HG03066 (cell line): ENCODE data around the gene LGI2.
"Not testable (repeated sequence)": the region's sequence is repeated elsewhere in the genome, so short reads cannot be mapped to it uniquely, and the experiment has no call there.

ENCODE experiments used
- ATAC-seq: cut with Tn5 transposase; IDR thresholded peaks from one replicate; pipeline ENCODE4 v1.9.1; 2021; ENCODE audit warnings: low read depth; ENCODE audit not compliant: unreplicated experiment

LGI2 gene

DNA sequence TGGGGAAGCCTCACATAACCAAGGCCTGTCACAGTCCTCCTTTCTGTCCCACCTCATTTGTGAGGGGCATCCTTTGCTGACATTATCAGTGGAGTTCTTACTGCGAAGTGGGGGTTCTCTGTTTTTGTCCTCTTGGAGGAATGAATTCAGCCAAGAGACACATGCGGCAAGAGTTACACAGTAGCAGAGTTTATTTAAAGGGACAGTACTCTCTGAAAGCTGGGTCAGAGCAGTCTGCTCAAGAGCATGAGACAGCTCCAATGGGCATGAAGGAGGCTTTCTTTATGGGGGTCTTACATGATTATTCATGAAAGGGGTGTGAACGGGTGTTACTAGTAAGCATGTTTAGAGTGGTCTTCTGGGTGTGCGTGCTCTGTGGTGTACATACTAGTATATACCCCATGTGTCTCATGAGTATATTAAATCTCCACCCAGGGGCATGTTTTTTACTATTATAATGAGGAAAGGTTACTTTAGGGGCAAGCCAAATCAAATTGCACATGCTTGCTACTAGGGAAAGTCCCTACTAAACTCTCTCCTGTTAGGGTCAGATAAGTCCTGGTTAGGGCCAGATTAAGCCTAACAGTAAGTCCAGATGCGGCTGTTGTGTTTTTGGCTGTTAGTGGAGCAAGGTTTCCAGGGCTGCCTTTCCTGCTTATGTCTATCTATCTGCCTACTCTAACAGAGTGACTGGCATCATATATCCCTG is 19.8 kb upstream of the LGI2 start:
- ATAC-seq, result no peak

DNA sequence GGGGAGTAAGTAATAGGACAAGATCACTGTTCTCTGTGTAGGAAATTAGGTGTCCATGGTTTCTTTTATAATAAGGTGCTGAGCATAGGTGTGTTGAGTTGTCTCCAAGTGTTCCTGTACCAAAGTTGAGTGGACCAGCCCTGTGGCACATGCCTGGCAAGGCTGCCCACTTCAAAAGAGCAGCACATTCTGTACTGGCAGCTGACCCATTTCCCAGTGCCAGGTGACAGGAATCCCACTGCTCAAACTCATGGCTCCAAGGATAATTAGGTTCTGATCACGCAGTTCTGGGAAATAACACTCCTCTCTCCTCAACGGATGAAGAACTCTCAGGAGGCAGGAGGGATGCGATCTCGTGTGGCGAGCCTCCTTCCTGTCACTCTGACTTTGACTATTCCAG is 12.8 kb upstream of the LGI2 start:
- ATAC-seq, result no peak

DNA sequence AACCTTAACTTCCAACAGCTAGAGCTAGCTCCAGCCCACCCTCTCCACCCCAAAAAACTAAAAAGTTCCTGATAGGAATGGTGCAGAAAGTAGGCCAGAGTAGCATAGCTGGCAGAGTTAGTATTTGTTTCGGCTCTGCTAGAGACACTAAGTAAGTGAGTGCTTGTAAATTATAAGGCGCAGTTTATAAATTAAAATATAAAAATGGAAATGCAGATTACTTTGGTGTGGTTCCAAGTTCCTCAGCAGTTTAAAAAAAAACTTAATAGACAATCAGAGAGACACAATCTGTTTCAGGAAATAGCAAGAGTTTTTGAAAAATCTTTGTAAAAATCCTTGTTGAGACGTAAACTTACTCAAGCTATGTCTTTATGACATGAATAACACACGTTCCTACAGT is 2.8 kb upstream of the LGI2 start:
- no peak for ATAC-seq

DNA sequence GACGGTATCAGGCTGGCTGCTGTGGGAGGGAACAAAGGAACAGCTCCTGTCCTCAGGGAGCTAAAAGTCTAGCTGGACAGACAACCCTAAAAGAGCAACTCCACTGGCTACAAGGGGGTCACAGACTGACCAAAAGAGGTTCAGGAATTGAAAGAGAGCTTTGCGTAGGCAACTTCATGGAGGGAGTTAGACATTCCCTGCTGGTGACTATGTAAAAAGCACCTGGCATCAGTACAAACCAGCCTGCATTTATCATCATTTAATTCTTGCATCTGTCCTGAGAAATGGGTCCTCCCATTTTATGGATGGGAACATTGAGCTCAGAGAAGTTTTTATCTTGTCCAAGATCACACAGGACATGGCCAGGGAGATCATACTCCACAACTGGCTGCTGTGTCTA is 1.4 kb upstream of the LGI2 start:
- no peak for ATAC-seq

DNA sequence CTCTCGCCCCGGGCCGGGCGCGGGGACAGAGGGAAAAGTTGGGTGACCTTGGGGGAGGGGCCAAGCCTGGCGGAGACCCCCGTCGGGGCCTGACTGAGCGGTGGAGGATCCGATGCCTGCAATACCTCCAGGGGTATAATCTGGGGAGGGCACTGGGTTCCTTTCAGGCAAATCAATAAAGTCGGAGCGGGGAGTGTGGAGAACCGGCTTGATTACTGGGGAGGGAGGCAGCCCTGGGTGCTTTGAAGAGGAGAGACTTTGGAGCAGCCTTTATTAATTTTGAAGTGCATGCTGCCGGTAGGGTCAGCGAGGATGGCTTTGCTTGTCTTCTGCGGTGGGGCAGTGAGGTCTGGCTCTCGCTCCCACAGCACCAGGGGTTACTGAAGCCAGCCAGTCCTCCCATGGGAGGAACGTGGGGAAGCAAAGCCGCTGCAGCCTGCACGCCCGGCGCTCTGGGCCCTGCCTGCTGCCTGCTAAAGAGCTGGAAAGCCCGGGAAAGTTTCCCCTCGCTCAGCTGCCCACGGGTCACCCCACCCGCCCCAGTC is 403 bp upstream of the LGI2 start:
- ATAC-seq, result no peak

DNA sequence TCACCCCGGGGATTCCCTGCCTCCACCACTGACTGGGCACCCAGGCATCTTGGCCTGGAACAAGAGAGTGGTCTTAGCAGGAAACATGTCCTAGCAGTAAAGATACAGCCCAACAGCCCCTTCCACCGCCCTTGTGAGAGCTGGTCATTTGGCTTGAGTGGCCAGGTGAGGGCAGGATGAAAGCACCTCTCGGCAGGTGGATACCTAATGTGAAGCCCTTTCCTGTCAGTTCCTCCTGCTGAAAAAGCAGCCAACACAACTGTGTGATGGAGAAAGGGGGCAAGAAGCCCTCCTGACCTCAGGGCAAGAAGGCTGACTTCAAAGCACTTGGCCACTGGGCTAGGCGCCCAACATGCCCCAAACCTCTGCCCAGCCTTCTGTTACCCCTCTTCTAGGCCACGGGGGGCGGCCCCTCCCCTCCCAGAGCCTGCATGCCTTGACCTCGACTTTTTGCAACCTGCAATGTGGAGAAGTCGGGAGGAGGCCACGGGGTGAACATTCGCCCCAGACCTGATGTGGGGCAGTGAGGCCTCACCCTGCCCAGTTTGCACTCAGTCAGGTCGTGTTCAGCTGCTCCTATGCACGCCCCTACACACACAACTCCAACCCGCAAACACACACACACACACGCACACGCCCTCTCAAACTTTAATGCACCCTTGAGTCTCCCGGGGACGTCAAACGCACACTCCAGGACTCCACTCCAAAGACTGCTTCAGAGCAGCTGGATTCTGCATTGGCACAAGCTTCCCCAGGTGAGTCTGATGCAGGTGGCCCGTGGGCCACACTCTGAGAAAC is 1.1 kb downstream of the LGI2 start:
- no peak for ATAC-seq

DNA sequence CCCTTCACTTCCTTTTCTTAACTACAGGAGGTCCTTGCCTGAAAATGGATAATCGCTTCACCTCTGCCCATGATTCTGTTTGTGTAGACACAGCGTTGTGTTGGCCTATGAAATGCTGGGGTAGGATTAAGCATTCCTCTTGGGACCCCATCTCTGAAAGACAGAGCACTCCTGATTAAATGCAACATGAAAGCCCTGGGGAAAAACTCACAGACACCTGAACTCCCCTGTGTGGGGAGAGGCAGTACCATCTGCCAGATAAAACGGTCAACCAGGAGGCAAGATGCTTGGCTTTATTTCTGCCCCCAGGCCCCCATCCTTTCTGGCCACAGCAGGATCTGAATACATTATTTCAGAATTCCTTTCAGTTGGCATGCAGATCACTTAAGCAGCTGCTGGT is 1.9 kb downstream of the LGI2 start:
- no peak for ATAC-seq

DNA sequence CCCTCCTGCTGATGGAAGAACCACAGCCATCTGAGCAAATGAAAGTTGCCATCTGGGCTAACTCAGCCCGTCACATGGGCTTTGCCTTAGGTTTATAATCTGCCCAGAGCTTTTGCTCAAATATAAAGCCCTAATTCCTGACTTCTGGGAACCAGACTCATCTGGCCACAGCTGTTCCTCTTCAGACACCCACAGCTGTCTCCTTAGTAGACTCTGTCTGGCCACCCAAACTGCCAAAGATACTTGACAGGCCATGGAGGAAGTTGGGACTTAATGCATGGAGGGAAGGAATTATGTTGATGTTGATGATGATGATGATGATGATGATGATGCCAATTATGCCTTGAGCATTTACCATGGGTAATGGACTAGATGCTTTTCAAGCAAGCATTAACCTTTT is 8.0 kb downstream of the LGI2 start:
- ATAC-seq, result no peak

DNA sequence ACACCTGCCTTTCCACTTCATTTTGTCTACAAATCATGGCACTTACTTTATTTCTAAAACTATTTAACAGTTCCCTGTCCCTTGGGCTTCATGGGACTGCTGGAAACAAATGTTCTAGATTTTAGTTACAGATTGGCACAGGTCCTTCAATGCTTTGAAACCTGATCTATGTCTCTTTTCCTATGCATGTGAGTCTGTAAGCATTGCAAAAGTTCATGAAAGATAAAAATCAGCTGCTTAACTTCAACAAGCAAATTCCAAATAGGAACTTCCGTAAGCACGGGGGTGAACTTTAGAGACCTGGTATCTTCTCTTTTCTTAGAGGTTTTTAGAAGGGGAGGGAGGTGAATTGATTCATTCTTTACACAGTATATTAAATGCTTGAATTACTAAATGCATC is 9.5 kb downstream of the LGI2 start:
- ATAC-seq, result no peak

DNA sequence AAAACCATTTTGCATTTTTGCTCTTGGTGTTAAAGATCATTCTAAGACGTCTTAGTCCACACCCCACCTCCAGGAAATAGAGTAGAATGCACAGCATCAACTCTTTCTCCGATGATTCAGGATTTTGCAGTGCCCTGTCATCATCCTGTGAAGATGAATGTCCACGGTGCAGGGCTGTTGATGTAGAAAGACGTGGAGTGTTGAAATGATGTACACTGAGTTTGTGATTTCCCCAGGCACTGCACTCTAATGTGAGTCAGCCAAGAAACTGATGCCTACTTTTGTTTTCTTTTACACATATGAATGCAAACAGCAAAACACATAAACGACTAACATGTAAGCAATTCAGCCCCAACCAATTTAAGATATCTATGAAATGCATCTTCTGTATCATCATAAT is 10.5 kb downstream of the LGI2 start:
- no peak for ATAC-seq

DNA sequence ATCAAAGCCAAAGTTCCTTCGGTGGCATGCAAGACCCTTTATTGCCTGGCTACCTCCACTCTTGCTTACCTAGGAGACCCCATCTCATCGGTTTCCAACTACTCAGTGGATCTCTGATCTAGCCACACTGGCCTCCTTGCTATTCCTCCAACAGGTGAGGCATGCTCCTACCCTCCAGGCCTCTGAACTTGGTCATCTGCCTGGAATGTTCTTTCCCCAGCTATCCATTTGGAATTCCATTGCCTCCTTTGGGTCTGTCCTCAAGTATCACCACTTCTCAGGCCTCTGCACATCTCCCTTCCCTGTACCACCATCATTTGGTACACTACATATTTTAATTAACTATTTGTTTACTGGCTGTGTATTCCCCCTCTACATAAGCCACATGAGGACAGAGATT is 11.2 kb downstream of the LGI2 start:
- ATAC-seq, result no peak

DNA sequence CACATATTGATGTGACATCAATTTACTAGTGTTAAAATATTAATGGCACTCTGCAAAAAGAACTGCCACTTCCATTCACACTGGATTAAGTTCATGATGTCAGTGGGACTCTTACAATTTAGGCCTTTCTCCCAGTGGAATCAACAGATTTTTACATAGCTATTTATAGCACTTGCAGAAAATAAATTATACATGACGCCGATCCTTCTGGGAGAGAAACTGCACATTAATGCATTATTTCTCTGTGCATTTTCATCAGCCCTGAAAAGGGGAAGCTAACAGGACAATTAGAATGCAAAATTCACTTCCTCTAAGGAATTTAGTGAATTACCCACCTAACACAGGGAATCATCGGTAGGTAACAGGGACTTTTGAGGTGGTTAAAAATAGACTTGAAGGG is 15.7 kb downstream of the LGI2 start:
- ATAC-seq, result no peak

DNA sequence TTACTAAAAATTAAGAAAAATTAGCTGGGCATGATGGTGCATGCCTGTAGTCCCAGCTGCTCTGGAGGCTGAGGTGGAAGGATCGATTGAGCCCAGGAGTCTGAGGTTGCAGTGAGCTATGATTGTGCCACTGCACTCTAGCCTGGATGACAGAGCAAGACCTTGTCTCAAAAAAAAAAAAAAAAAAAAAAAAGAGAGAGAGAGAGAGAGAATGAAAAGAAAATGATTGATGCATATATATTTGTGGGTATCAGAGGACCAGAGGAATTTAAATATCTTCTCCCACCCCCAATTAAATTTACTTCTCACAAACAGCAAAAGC is 16.1 kb downstream of the LGI2 start:
- not testable (repeated sequence) for ATAC-seq

DNA sequence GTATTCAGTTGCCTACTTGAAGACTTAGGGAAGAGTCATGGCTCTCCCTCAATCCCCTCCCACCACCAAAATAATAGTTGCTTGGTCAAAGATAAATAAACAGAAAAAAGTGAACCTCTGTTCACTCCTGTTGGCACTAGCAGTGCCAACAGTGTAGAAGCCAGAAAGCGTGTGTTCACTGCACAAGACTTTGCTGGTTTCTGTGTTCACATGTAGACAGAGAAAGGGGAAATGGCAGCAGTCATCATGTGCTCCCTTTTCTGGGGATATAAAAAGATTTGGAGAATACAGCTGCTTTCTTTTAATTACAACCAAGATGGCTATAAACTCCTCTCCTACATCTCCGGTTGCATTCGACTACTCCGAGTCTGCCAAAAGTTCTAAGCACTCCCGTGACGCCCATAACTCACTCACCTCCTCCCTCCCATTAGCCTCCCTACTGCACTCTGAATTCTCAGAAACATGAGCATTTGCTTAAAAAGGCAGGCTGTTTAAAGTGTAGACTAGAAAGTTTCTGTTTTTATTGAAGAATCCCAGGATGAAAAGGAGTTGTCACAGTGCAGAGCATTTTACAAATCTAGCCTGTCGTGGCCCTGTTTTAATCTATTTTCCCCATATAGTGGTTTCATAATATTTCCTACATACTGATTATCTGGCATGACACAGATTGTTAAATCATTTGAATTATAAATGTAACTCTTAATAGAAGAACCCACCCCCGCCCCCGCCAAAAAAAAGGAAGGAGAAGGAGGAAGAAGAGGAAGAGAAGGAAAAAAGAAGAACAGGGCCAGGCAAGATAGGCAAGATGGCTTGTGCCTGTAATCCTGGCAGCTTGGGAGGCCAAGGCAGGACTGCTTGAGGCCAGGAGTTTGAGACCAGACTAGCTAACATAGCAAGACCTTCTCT is 16.7 kb downstream of the LGI2 start:
- no peak for ATAC-seq

DNA sequence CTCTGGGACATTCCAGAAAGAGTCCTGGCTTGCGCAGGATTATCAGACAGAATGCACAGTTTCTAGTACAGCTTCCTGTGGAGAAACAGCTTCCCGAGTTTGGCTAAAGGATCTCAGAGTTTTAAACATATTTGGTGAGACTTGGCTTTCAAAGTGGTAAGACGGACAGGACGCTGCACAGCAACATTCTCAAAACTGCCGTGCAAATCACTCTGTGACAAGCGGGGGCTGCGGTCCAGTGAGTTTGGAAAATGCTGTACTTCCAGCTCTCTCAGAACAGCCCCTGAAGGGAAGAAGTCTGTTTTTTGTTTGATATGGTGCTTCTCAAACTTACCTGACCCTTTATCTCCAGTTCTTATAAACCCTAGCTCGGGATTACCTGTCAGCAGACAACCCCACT is 18.1 kb downstream of the LGI2 start:
- no peak for ATAC-seq

DNA sequence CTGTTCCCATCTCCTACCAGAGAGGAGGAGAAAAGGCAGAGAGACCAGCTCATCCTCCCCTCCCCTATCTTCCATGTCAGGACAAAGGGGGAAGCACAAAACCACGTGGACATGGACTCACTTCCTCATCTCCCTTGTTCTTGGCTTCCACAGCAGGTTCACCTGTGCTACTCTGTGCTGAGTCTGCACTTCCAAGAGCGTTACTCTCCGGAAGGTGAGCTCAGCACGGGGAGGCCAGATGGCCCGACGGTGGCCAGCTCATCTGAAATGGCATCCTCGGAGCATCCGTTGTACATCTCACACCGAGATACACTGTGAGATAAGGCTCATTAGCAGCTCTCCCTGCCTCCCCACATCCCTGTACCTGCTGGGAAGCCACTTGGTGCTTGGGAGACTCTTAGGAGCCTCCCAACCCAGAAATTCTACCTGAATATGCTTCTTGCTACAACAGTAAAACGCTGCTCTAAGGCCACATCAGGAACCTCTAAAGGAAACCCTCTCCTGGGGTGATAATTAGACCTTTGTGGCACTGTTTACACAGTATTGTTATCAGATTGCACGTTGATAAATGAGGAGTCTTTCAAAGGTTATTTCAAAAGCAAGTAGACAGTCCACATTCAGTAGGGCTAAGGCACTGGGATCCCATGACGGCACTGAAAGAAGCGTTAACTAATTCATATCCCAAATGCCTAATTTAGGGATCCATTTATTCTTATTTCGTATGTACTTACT is 19.4 kb downstream of the LGI2 start:
- ATAC-seq, result no peak

DNA sequence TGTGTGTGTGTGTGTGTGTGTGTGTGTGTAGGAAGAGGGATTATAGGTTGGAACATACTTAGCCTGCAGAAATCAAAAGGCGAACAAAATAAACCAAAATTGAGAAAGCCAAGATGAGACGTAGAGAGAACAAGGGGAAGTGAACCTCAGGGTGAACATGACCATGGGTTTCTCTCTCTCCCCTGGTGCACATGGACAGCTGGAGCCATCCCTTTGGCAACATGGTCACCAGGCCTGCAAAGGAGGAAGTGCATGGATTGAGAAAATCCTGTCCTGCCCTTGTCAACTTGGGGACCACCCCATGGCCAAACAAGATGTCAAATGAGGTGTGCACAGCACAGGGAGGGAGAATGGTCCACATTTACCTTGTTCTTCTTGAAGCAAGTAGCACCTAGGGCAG is 23.1 kb downstream of the LGI2 start:
- ATAC-seq, result no peak

DNA sequence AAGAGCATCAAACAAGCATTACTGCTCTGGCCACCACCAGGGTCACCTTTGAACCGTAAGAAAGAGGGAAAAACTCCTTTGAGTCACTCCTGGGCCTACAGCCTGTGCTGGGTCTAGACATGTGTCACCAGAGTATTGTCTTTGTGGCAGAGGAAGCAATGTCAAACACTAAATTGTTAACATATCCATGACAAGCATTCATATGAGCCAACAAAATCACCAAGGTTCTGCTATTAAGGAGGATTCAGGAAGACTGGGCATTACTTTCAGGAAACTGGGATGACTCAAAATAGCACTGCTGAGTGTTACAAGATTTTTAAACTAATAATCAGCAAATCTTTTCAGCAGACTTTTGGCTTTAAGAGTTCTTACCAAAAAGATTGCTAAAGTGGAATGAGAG is 28.1 kb downstream of the LGI2 start:
- ATAC-seq, result no peak

DNA sequence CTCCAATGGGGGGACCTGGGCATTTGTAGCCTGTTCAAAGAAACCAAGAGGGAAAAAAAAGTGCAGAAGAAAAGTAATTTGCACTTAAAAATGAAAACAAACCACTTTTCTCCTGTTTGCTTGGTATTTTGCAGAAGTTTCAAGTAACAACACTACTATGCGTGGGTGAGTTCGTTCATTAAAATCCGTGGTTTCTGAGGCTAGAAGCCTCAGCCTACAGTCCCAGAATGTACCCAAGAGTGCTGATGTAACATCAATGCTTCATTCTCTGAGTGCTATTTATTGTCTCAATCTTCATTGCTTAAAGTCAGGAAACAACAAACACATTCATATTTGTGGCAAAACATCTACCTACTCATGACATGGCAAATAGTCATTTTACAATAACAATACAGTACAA is 29.2 kb downstream of the LGI2 start:
- ATAC-seq, result no peak

DNA sequence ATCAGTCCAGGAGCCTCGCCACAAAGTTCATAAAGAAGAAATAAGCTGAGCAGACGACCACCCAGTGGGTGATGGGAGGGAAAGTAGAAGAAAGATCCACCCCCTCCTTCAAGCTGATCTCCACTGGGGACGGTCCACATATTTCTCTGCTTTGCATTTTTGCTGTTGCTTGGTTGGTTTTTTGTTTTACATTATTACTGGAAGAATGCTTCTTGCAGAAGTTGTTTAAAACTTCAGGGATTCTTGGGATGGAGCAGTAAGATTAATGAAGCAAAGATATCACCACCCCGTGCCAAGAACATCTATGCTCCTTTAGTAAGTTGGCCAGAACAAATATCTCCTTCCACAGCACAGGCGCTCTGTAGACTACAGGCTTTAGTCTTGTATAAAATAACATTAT is 30.1 kb downstream of the LGI2 start:
- ATAC-seq, result no peak
